Endothelial cell of umbilical vein (primary cell): ENCODE data around the gene CMTM4. TPM values are rescaled to one million over a fixed set of nuclear protein-coding genes. Genes with fewer than 3 reads are reported as not detected.
"Not testable (repeated sequence)": the region's sequence is repeated elsewhere in the genome, so short reads cannot be mapped to it uniquely, and the experiment has no call there.

Experiments
- BruUV-seq: library from RNA; stranded (reverse); fragments of 400-500 nt; replicated peaks from 2 replicates; lab custom pipeline; 2021; lab: Mats Ljungman, UMichigan
- CTCF ChIA-PET: fragments of 300-600, 350-600 bp; sonication (Branson Sonifier 250); formaldehyde crosslinking; loops from one replicate; lab custom pipeline; 2021; ENCODE audit warnings: antibody characterized with exemption, inconsistent platforms; lab: Charles Lee
- POLR2A ChIA-PET: fragments of 300-600, 350-600 bp; sonication (Branson Sonifier 250); formaldehyde crosslinking; loops from one replicate; lab custom pipeline; 2021; ENCODE audit warnings: antibody characterized with exemption, inconsistent platforms; lab: Charles Lee
- DNase-seq: peaks from one replicate; pipeline ENCODE4 v3.0.0-alpha.2; 2011; ENCODE audit warnings: low read depth, low spot score
- FAIRE-seq: peaks from 2 replicates; lab custom pipeline; 2011; peaks lifted over from hg19 to GRCh38; lab: Jason Lieb, UNC
- H2AFZ ChIP-seq: 2 replicates; pipeline ENCODE4 v1.6.0; 2012; ENCODE audit warnings: low read depth, low read length, control low read depth, inconsistent platforms
- H3K27ac ChIP-seq: 2 replicates; pipeline ENCODE4 v1.5.1; 2011; ENCODE audit warnings: low read depth, mild to moderate bottlenecking, control low read depth, low read length, moderate library complexity; ENCODE audit not compliant: insufficient read depth
- H3K27me3 ChIP-seq, 2 experiments: 2 replicates each; pipeline versions ENCODE4 v1.6.0 to v1.6.1; 2011; ENCODE audit warnings: low read length in 2 of 2, mixed read lengths in 1 of 2; ENCODE audit not compliant: control insufficient read depth in 2 of 2, insufficient read depth in 2 of 2
- H3K36me3 ChIP-seq, 2 experiments: 2 replicates in 1 of 2; 3 replicates in 1 of 2; pipeline ENCODE4 v1.5.1; 2011; ENCODE audit warnings: low read length in 2 of 2, mild to moderate bottlenecking in 1 of 2, moderate library complexity in 1 of 2; ENCODE audit not compliant: control insufficient read depth in 2 of 2, insufficient read depth in 2 of 2; ENCODE audit errors: extremely low read depth in 1 of 2
- H3K4me1 ChIP-seq: 3 replicates; pipeline ENCODE4 v1.5.1; 2011; ENCODE audit warnings: mild to moderate bottlenecking, low read length; ENCODE audit not compliant: control insufficient read depth, insufficient read depth; ENCODE audit errors: extremely low read depth
- H3K4me2 ChIP-seq: 2 replicates; pipeline ENCODE4 v1.6.1; 2011; ENCODE audit warnings: low read length, control low read depth, mixed read lengths; ENCODE audit not compliant: insufficient read depth
- H3K4me3 ChIP-seq, 3 experiments: fragments of 200-600 bp in 1 of 3; sonication (generic), shearing (Covaris generic) in 1 of 3; replicated peaks in 1 of 3; 2 replicates each; pipeline ENCODE4 v1.5.1; 2011 to 2016; ENCODE audit warnings: control low read depth in 3 of 3, low read length in 3 of 3, mild to moderate bottlenecking in 2 of 3, inconsistent platforms in 1 of 3, low read depth in 1 of 3, moderate library complexity in 1 of 3; ENCODE audit not compliant: insufficient read depth in 1 of 3
- H3K79me2 ChIP-seq: 2 replicates; pipeline ENCODE4 v1.6.0; 2012; ENCODE audit warnings: low read length, inconsistent platforms; ENCODE audit not compliant: control insufficient read depth, insufficient read depth
- H3K9ac ChIP-seq: replicated peaks from 2 replicates; pipeline ENCODE3; 2011; ENCODE audit warnings: low read length, control low read depth; ENCODE audit not compliant: insufficient read depth; ENCODE audit errors: extremely low read depth
- H3K9me1 ChIP-seq: replicated peaks from 3 replicates; pipeline ENCODE4 v1.6.0; 2011; ENCODE audit warnings: mild to moderate bottlenecking, low read length; ENCODE audit not compliant: control insufficient read depth, insufficient read depth; ENCODE audit errors: extremely low read depth
- H3K9me3 ChIP-seq: replicated peaks from 2 replicates; pipeline ENCODE4 v1.5.1; 2012; ENCODE audit warnings: low read length, inconsistent platforms; ENCODE audit not compliant: control insufficient read depth, insufficient read depth
- H4K20me1 ChIP-seq: replicated peaks from 2 replicates; pipeline ENCODE3; 2011; ENCODE audit warnings: mild to moderate bottlenecking, low read length; ENCODE audit not compliant: control insufficient read depth, insufficient read depth; ENCODE audit errors: extremely low read depth
- EZH2 ChIP-seq: IDR thresholded peaks from 2 replicates; pipeline ENCODE4 v1.6.1; 2012; ENCODE audit warnings: borderline replicate concordance, low read depth, mild to moderate bottlenecking, moderate library complexity, low read length, inconsistent platforms; ENCODE audit not compliant: severe bottlenecking
- FOS ChIP-seq: IDR thresholded peaks from 2 replicates; pipeline ENCODE4 v1.6.1; 2011; ENCODE audit warnings: mild to moderate bottlenecking, low read length, moderate library complexity, borderline replicate concordance; ENCODE audit not compliant: insufficient read depth
- GATA2 ChIP-seq: IDR thresholded peaks from 2 replicates; pipeline ENCODE4 v1.7.0; 2011; ENCODE audit warnings: low read depth, mild to moderate bottlenecking, moderate library complexity, mixed read lengths, low read length; ENCODE audit not compliant: insufficient read length, insufficient read depth
- JUN ChIP-seq: IDR thresholded peaks from 2 replicates; pipeline ENCODE4 v1.6.1; 2011; ENCODE audit warnings: borderline replicate concordance, low read depth; ENCODE audit not compliant: insufficient read length, insufficient read depth
- MYC ChIP-seq: IDR thresholded peaks from one replicate; pipeline ENCODE4 v1.6.1; 2011; ENCODE audit warnings: mild to moderate bottlenecking, low read depth, low read length
- POLR2A ChIP-seq: IDR thresholded peaks from 2 replicates; pipeline ENCODE4 v1.6.1; 2012; ENCODE audit warnings: low read depth, mild to moderate bottlenecking, control low read depth, low read length
- POLR2AphosphoS5 ChIP-seq: IDR thresholded peaks from 2 replicates; pipeline ENCODE4 v1.6.1; 2012; ENCODE audit warnings: low read depth, mild to moderate bottlenecking, control low read depth, low read length, moderate library complexity; ENCODE audit not compliant: insufficient read depth
- dilution Hi-C: fragments of 300-500 bp; cut with MboI; formaldehyde crosslinking; loops from one replicate; pipeline ENCODE4 v1.15.0; 2019; ENCODE audit warnings: low sequenced_read_pairs; ENCODE audit not compliant: extremely low pct_ligation_motif_present
- intact Hi-C: fragments of 100-400 bp; cut with micrococcal nuclease; formaldehyde crosslinking; loops from one replicate; pipeline ENCODE4 v1.10.0; 2022
- polyA plus RNA-seq, 4 experiments: library from polyadenylated mRNA; depleted of rRNA in 3 of 4; stranded (reverse) in 3 of 4; unstranded in 1 of 4; fragments of >200 nt; gene quantifications; 2 replicates each; pipeline versions ENCODE4 v1.2.1 to v1.2.3, GENCODE V29; 2011 to 2012; ENCODE audit warnings: missing spikeins in 1 of 4
- total RNA-seq: library from RNA; stranded (reverse); gene quantifications from 2 replicates; pipeline ENCODE4 v1.2.3, GENCODE V29; 2021
- TF ChIP-seq, protein P1 (sequence below): IDR thresholded peaks from 2 replicates; pipeline ENCODE4 v1.6.1; 2011; ENCODE audit not compliant: insufficient read depth, insufficient read length
- TF ChIP-seq, protein P2 (sequence below), 2 donors: IDR thresholded peaks; 1 replicate in 1 of 2; 2 replicates in 1 of 2; pipeline ENCODE4 v1.5.1; 2011; ENCODE audit warnings: low read length in 2 of 2, mild to moderate bottlenecking in 2 of 2, moderate library complexity in 2 of 2, control low read depth in 1 of 2, inconsistent platforms in 1 of 2, low read depth in 1 of 2; ENCODE audit not compliant: insufficient read depth in 1 of 2; ENCODE audit errors: extremely low read depth in 1 of 2

Gene CMTM4
- total and polyA plus RNA-seq, 2 donors (not counting 3 experiments of a cell fraction or from before 2014, with no cell fraction given): 9.0 to 10.7 TPM

DNA sequence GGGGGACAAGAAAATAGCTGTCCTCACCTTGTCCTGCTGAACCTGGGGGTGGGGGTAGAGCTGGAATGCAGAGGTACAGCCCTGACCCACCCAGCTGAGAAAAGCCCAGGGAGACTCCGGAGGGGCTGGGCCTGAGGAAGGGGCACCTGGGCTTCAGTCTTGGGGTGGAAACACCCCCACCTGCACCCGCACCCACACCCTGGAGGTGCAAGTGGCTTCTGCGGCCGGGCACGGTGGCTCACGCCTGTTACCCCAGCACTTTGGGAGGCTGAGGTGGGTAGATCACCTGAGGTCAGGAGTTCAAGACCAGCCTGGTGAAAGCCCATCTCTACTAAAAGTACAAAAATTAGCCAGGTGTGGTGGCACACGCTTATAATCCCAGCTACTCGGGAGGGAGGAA, 84.6 kb downstream of the CMTM4 start:
- POLR2A ChIA-PET, FAIRE-seq, H3K9me1 ChIP-seq, H4K20me1 ChIP-seq, H3K27me3 ChIP-seq, H3K9ac ChIP-seq, H3K4me2 ChIP-seq, H2AFZ ChIP-seq, H3K4me1 ChIP-seq, H3K9me3 ChIP-seq, BruUV-seq, intact Hi-C loops, H3K27ac ChIP-seq, dilution Hi-C loops, DNase-seq, H3K4me3 ChIP-seq: not testable (repeated sequence)
- Histone ChIP-seq H3K79me2 (peaks cover 15% of the 10 kb centered on the region), H3K36me3 (peaks cover 20 to 38% of the 10 kb centered on the region in 2 experiments)
- CTCF ChIA-PET: interaction anchor here (6.3 kb wide), 1 partner anchor 256 kb away, joined by 171 read pairs; no protein-coding TSS in a partner anchor

DNA sequence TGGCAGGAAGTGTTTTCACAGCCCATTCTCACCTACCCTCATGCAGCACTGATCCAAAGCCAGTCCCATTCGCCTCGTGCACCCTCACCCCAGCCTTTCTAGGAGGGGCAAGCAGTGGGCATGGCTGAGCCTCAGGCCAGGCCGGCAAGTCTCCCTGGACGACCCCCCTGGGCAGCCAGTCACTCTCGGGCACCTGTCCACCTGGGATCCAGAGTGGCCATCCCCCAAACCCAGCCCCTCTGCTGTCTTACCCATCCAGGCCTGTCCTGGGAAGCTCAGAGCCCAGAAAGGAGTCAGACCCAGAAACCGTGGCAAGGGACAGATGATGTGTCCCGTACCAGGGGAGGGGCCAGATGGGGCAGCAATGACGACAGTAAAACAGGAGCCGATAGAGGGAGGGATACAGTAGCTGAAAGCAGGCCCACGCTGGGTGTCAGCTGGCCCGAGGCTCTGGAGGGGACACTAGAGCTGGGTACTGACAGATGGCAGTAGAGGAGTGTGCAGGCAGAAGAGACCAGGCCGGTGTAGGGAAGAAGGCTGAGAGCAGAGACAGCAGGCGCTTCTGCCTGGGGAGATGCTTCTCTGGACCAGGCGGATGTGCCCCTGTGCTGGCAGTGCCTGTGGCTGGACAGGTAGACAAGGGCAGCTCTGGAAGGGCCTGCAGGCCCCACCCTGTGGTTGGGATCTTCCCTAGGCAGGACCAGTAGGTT, 86.3 kb downstream of the CMTM4 start:
- Histone ChIP-seq H3K4me2 (no peak overlapping the region), H3K27ac (no peak overlapping the region), H3K4me1 (peaks cover 12% of the 10 kb centered on the region), H2AFZ (no peak overlapping the region), H3K9me1 (no peaks in the 10 kb centered on the region), H3K79me2 (peaks cover 27% of the 10 kb centered on the region), H3K4me3 (no peak overlapping the region), H3K9ac (no peak overlapping the region), H3K36me3 (peaks cover 20 to 38% of the 10 kb centered on the region in 2 experiments), H4K20me1 (no peaks in the 10 kb centered on the region), H3K9me3 (no peaks in the 10 kb centered on the region), H3K27me3 (no peaks in the 10 kb centered on the region)
- ChIA-PET POLR2A (no interaction called here), CTCF (interaction anchor here (3.8 to 6.3 kb wide), 2 partner anchors 41 to 258 kb away, joined by 67 to 171 read pairs; no protein-coding TSS in a partner anchor)
- dilution Hi-C loops: no loop called here
- FAIRE-seq (no peak), DNase-seq (no peak)
- TF ChIP-seq, protein P1, sequence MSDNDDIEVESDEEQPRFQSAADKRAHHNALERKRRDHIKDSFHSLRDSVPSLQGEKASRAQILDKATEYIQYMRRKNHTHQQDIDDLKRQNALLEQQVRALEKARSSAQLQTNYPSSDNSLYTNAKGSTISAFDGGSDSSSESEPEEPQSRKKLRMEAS: no peak
- TF ChIP-seq MYC (no peak), EZH2 (no peak), POLR2AphosphoS5 (no peak), JUN (no peak), GATA2 (no peak), POLR2A (no peak), FOS (no peak)
- TF ChIP-seq, protein P2, sequence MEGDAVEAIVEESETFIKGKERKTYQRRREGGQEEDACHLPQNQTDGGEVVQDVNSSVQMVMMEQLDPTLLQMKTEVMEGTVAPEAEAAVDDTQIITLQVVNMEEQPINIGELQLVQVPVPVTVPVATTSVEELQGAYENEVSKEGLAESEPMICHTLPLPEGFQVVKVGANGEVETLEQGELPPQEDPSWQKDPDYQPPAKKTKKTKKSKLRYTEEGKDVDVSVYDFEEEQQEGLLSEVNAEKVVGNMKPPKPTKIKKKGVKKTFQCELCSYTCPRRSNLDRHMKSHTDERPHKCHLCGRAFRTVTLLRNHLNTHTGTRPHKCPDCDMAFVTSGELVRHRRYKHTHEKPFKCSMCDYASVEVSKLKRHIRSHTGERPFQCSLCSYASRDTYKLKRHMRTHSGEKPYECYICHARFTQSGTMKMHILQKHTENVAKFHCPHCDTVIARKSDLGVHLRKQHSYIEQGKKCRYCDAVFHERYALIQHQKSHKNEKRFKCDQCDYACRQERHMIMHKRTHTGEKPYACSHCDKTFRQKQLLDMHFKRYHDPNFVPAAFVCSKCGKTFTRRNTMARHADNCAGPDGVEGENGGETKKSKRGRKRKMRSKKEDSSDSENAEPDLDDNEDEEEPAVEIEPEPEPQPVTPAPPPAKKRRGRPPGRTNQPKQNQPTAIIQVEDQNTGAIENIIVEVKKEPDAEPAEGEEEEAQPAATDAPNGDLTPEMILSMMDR (IDR thresholded peaks at IDR 0.05; ENCODE audit: extremely low read depth in 1 of 2, insufficient read depth in 1 of 2, low read depth in 1 of 2, low read length in 2 of 2): no peak
- BruUV-seq: no TSS peak
- intact Hi-C loops: no loop called here
